NCI-H128 (cell line): ENCODE data around the gene CARTPT.

Experiments used
- DNase-seq: peaks from one replicate; lab custom pipeline; 2025; ENCODE audit not compliant: unreplicated experiment; lab: John Stamatoyannopoulos, UW

The CARTPT gene

DNA sequence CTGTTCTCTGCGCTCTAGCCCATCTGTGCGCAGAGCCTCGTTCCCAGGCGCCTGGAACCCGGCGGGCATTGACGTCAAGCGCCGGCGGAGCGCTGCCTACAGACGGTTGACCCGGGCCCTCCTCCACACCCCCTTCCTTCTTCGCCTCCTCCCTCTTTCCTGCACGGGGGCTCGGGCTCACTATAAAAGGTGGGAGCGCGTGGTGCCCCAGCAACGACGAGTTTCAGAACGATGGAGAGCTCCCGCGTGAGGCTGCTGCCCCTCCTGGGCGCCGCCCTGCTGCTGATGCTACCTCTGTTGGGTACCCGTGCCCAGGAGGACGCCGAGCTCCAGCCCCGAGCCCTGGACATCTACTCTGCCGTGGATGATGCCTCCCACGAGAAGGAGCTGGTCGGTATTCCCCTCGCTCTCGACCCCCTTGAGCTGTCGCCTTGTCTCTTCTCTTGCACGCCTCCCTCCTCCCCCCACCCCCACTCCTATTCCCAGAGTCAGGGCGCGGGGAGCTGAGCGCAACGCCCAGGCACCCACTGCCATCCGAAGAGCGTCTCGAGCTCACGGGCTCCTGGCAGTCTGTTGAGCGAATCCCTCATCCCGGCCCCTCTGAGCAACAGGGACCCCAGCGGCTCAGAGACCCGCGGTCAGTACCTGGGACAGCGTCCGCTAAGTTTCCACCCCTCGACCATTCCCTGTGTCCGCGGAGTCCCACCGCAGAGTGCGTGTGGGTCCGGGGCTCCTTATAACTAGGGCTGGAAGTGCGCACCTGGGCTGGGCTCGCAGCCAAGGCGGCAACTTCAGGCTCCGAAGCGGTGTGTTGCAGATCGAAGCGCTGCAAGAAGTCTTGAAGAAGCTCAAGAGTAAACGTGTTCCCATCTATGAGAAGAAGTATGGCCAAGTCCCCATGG is at the start of gene CARTPT:
Gene CARTPT (plus strand): TSS at position 213 of the 902 bp plus-strand sequence. CDS start 19 bp downstream, at position 232.
- no peak for DNase-seq

DNA sequence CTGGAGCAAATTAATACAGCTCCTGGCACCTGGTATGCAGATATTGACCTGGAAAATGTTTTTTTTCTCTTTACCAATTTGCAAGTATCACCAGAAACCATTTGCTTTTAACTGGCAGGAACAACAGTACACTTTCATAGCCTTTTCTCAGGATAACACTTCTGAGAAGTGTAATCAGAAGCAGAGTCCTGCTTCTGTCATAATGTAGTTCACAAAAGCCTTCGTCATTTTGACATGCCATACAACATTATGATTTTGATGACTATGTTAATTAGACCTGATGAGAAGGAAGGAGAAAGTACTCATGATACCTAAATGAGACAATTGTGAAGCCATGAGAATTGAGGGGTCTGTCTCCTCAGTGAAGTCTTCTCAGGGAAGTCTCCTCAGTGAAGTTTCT is 41.1 kb upstream of the CARTPT start:
- DNase-seq: no peak

DNA sequence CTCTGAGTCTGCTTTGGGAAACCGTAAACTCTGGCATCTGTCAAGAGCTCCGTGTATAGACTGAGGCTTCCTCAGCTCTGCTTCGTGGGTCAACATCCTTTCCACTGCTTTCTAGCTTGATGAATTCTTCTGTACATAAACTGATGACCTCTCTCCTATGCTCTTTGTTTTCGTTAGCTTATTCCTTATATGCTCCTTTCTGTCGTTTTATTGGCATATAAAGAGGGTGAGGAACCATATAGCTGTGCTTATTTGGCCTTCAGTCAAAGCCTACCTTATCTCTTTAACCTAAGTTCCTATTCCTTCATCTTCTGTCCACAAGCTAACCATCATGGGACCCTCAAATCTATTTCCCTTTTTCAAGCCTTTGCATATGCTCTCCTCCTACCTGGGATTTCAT is 39.4 kb upstream of the CARTPT start:
- no peak for DNase-seq

- no peak for DNase-seq
These were observed 38.6 kb upstream of the CARTPT start for GRCh38 chr5:71680510-71680909.

GRCh38 chr5:71681296-71681695 is 37.8 kb upstream of the CARTPT start:
- no peak for DNase-seq

GRCh38 chr5:71684309-71684708 is 34.8 kb upstream of the CARTPT start:
- no peak for DNase-seq

DNA sequence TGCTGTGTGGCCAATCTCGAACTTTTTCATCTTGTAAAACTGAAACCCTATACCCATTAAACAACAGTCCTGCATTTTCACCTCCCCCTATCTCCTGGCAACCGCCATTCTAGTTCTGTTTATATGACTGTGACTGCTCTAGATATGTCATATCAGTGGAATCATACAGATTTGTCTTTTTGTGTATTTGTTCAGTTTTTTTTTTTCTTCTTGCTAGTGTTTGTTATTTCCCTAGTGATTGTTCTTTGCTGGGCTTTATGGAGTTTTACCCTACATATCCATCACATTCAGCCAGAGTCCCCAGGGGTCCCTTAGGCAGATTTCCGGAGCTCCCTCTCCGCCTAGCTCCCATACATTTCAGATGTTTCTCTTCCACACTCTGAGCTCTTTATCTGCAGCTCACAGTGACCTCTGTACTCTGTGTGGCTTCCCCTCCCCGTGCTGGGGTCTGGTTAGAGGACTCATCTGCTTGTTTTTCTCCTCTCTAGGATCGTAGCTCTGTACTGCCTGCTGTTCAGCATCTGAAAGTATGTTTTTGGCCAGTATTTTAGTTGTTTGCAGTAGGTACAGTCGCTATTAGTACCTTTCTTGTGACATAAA is 25.1 kb upstream of the CARTPT start:
- no peak for DNase-seq

DNA sequence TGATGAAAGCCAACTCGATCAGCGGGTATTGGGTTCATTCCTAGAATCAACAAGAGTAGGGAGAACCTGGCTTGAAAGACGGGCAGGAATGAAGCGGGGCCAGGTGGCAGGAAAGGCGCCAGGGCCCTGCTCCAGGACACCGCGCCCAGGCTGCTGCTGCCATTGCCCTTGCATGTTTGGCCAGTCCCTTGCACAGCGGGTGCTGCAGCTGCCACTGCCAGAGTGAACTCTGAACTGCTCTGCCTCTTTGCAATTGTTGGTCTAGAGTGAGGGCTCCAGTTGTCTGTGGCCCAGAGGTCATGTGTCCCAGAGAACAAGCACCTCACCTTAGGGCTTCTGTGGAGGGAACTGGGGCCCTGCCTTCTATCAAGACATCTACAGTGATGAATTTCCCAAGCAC is 24.0 kb upstream of the CARTPT start:
- no peak for DNase-seq

DNA sequence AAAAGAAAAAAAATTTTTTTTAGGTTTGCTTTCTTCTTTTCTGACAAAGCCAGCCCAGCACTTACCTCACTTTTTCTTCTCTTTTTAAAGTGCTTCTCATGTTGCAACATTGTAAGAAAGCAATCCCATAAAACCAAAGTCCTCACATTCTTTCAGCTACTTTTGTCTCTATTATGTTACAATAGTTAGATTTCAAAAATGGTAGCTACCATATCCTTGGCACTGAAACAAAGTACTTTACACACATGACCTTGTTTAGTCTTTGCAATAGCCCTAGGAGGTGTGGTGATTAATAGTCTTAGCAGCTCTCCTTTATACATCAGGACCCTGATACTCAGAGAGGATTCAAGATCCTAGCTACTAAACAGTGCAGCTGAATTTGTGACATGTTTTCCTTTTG is 23.5 kb upstream of the CARTPT start:
- no peak for DNase-seq

DNA sequence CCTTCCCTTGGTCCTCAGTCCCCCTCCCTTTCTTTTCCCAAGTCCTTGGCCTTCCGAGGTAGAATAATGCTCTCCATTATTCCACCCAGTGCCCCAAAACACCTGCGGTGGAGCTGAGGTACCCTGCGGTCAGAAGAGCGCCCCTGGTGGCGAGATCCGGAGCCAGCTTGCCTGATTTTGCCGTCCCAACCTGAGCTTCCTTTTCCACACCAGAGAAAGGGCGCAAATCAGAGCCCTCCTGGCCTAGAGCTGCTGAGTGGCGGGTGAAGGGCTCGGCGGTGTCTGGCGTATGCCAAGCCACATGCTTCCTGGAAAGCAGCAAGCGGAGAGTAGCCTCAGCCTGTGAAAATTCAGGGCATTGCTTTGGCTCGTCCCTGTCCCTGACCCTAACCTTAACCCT is 21.1 kb upstream of the CARTPT start:
- DNase-seq: no peak

- DNase-seq: no peak
These were observed 19.8 kb upstream of the CARTPT start for GRCh38 chr5:71699233-71699632.

- no peak for DNase-seq
These were observed 19.3 kb upstream of the CARTPT start for GRCh38 chr5:71699751-71700150.

DNA sequence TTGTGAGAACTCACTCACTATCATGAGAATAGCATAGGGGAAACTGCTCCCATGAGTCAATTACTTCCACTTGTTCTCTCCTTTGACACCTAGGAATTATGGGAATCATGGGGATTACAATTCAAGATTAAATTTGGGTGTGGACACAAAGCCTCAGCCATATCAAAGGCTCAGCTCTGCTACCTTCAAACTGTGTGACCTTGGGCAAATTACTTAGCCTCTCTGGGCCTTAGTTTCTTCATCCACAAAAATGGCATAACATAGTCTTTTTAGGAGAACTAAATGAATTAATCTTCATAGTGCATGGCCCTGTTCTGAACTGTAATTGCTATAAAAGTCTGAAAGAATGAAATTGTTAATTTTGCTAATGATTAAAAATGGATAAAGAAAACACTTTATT is 18.3 kb upstream of the CARTPT start:
- no peak for DNase-seq

DNA sequence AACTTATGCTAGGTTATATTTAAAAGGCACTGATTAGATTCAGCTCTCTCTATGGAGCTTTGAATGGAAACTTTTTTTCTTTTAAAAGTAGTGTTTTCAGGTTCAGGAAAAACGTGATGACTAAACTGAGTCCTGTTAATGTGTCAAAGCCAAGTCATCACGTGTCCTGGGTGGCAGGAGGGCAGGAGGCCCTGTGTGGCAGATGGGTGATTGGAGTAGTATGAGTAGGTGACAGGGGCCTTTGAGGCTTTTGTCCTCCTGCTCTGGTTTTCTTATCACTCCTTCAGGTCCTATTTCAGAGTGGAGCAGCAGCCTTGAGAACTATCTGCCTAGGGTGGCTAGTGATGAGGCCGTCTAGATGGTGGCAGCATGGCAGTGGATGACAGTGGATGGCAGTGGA is 17.7 kb upstream of the CARTPT start:
- no peak for DNase-seq

DNA sequence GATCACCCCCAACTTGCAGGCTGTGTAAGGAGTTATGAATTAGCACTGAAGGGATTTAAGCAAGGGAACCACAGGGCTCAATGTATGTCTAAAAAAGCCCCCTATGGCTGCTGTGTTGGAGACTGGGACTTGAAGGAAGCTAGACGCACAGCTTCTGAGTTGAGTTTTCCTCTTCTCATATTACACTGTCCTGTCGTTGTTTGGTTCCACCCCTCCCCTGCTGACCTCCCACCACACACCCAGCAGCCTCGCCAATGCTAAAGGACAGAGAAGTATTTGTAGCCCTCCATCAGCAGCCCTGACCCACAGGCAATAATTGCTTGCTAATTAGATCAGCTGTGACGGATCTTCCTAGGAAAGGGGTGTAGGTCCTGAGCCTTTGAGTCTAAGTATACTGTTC is 15.1 kb upstream of the CARTPT start:
- DNase-seq: no peak

GRCh38 chr5:71705421-71705820 is 13.7 kb upstream of the CARTPT start:
- no peak for DNase-seq

- DNase-seq: no peak
These were observed 12.2 kb upstream of the CARTPT start for GRCh38 chr5:71706906-71707305.

DNA sequence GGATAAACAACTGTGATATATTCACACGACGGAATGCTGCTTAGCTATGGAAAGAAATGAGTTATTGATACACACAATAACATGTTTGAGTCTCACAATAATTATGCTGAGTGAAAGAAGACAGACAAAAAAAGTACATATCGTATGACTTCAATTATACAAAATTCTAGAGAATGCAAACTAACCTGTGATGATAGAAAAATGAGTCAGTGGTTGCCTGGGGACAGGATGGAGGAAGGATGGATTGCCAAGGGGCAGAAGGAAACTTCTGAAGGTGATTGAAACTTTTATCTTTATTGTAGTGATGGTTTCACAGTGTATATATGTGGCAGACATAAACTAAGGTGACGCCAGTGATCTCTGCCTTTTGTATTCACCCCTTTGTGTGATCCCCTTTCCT is 7.5 kb upstream of the CARTPT start:
- DNase-seq: no peak

- no peak for DNase-seq
These were observed 4.2 kb upstream of the CARTPT start for GRCh38 chr5:71714911-71715310.

- no peak for DNase-seq
These were observed 8.9 kb downstream of the CARTPT start for GRCh38 chr5:71727978-71728377.

DNA sequence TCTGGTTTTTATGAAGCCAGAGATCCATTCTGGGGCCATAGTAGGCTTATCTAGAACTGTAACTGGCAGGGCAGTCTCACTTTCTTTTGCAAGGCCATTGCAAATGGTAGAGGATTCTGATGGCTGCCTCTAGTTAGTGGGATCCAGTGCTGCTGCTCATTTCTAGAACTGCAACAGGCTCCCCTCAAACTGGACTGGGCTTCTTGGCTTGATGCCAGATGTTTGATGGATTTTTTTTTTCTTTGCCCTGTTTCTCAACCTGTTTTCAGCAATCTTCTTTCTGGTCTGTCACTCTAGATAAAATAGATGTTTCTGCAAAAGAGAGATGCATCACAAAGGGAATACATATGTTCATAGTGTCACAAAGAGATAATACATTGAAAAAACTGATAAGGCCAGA is 11.9 kb downstream of the CARTPT start:
- no peak for DNase-seq

- no peak for DNase-seq
These were observed 12.9 kb downstream of the CARTPT start for GRCh38 chr5:71732011-71732410.

DNA sequence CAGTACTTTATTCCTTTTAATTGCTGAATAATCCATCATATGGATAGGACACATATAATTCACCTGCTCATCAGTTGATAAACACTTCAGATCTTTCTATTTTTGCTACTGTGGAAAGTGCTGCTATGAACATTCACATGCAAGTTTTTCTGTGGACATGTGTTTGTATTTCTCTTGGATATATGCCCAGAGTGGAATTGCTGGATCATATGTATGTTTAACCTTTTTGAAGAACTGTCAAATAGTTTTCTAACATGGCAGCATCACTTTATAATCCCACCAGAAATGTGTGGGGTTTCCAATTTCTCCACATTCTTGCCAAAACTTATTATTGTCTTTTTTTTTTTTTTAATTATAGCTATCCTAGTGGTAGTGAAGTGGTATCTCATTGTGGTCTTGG is 15.1 kb downstream of the CARTPT start:
- no peak for DNase-seq
